K562 (cell line): Measurements from ENCODE around the gene TGFBR1. TPM values are rescaled to one million over a fixed set of nuclear protein-coding genes. Genes with fewer than 3 reads are reported as not detected.

Source experiments
- BCOR ChIP-seq: fragments of 450-650 bp; IDR thresholded peaks from 2 replicates; pipeline ENCODE4 v1.6.1; 2016
- MAFF ChIP-seq: IDR thresholded peaks from 2 replicates; pipeline ENCODE4 v1.6.1; 2012; ENCODE audit warnings: low read length, improper control_type of control experiment
- MCM3 ChIP-seq: fragments of 450-650 bp; IDR thresholded peaks from 2 replicates; pipeline ENCODE4 v1.6.1; 2016
- SRSF7 ChIP-seq: fragments of 200-400 bp; formaldehyde crosslinking; optimal IDR thresholded peaks from 2 replicates; pipeline ENCODE3; 2017; ENCODE audit warnings: mild to moderate bottlenecking, low read depth, low read length
- TARDBP ChIP-seq: fragments of 450-650 bp; IDR thresholded peaks from 2 replicates; pipeline ENCODE4 v1.6.1; 2016
- TEAD2 ChIP-seq: fragments of 450-650 bp; IDR thresholded peaks from 2 replicates; pipeline ENCODE4 v1.6.1; 2016; ENCODE audit warnings: missing genetic modification characterization, control low read depth, missing compliant biosample characterization
- TFAM ChIP-seq: fragments of 250-450 bp; sonication (Bioruptor Pico); conservative IDR thresholded peaks from 2 replicates; pipeline ENCODE4 v1.5.0; 2021; ENCODE audit warnings: mild to moderate bottlenecking, moderate library complexity
- ZNF121 ChIP-seq: sonication (generic); formaldehyde crosslinking; conservative IDR thresholded peaks from 2 replicates; pipeline ENCODE4 v1.8.0; 2022; ENCODE audit warnings: missing genetic modification reagents
- ZNF184 ChIP-seq: sonication (generic); formaldehyde crosslinking; IDR thresholded peaks from 2 replicates; pipeline ENCODE4 v1.5.0; 2020; ENCODE audit warnings: missing genetic modification reagents
- ZNF232 ChIP-seq: sonication (generic); formaldehyde crosslinking; IDR thresholded peaks from 2 replicates; pipeline ENCODE4 v1.8.0; 2022; ENCODE audit warnings: mild to moderate bottlenecking, missing genetic modification reagents
- ZNF324 ChIP-seq: fragments of 250-450 bp; sonication (Bioruptor Pico); IDR thresholded peaks from 2 replicates; pipeline ENCODE4 v1.4.0; 2020; ENCODE audit warnings: mild to moderate bottlenecking
- ZNF695 ChIP-seq: fragments of 450-650 bp; formaldehyde crosslinking; IDR thresholded peaks from 2 replicates; pipeline ENCODE4 v1.4.0; 2020; ENCODE audit warnings: mild to moderate bottlenecking, moderate library complexity
- ZNF707 ChIP-seq: fragments of 250-450 bp; sonication (Bioruptor Pico); conservative IDR thresholded peaks from 2 replicates; pipeline ENCODE4 v1.8.0; 2022; ENCODE audit warnings: inconsistent platforms, mild to moderate bottlenecking, moderate library complexity
- ZSCAN32 ChIP-seq: fragments of 450-650 bp; formaldehyde crosslinking; IDR thresholded peaks from 2 replicates; pipeline ENCODE4 v1.4.0; 2020; ENCODE audit warnings: mild to moderate bottlenecking, moderate library complexity
- polyA plus RNA-seq, 8 experiments: library from polyadenylated mRNA; depleted of rRNA in 4 of 8; stranded (reverse) in 5 of 8; unstranded in 3 of 8; fragments of >200 nt; fragmentation: Nextera tagmentation in 2 of 8; fragmentation: Illumina TruSeq in 1 of 8; extraction: Ambion mirVana in 2 of 8; extraction: Trizol in 1 of 8; gene quantifications; 2 replicates each; pipeline versions ENCODE4 v1.2.1 to v1.2.3, GENCODE V29; 2011 to 2014; ENCODE audit warnings: inconsistent platforms in 1 of 8, missing spikeins in 1 of 8
- total RNA-seq, 7 experiments: library from RNA; depleted of rRNA in 6 of 7; stranded (reverse); fragments of >200 nt in 6 of 7; fragmentation: Illumina TruSeq in 2 of 7; extraction: Trizol in 2 of 7; gene quantifications; 2 replicates each; pipeline versions ENCODE4 v1.2.1 to v1.2.3, GENCODE V29; 2011 to 2021; ENCODE audit warnings: low replicate concordance in 1 of 7
- TF ChIP-seq, protein P1 (sequence below): sonication (generic); formaldehyde crosslinking; IDR thresholded peaks from 2 replicates; pipeline ENCODE4 v1.8.0; 2022; ENCODE audit warnings: missing genetic modification reagents, mild to moderate bottlenecking, moderate library complexity, borderline replicate concordance
- TF ChIP-seq, protein P2 (sequence below), 2 experiments: fragments of 450-650 bp in 1 of 2; sonication (generic) in 1 of 2; formaldehyde crosslinking in 1 of 2; IDR thresholded peaks in 1 of 2; conservative IDR thresholded peaks in 1 of 2; 2 replicates each; pipeline versions ENCODE4 v1.6.1 to v1.8.1; 2016 to 2023; ENCODE audit warnings: mild to moderate bottlenecking in 2 of 2, moderate library complexity in 2 of 2, inconsistent platforms in 1 of 2, missing genetic modification reagents in 1 of 2
- TF ChIP-seq, protein P3 (sequence below): fragments of 250-450 bp; sonication (Bioruptor Pico); IDR thresholded peaks from 2 replicates; pipeline ENCODE4 v1.5.0; 2021
- TF ChIP-seq, protein P4 (sequence below): fragments of 250-450 bp; sonication (Bioruptor Pico); IDR thresholded peaks from 2 replicates; pipeline ENCODE4 v1.5.1; 2021; ENCODE audit warnings: mild to moderate bottlenecking
- TF ChIP-seq, protein P5 (sequence below): fragments of 450-650 bp; IDR thresholded peaks from 2 replicates; pipeline ENCODE4 v1.6.1; 2016; ENCODE audit warnings: mild to moderate bottlenecking
- TF ChIP-seq, protein P6 (sequence below): fragments of 450-650 bp; conservative IDR thresholded peaks from 2 replicates; pipeline ENCODE4 v1.6.1; 2016; ENCODE audit warnings: missing genetic modification characterization, low read depth, mild to moderate bottlenecking, missing compliant biosample characterization, moderate library complexity

The TGFBR1 gene
- total and polyA plus RNA-seq, 9 of the 15 experiments (the other 6 are each of a cell fraction or from before 2014, with no cell fraction given): 15.5 to 62.4 (median 42.7) TPM

DNA sequence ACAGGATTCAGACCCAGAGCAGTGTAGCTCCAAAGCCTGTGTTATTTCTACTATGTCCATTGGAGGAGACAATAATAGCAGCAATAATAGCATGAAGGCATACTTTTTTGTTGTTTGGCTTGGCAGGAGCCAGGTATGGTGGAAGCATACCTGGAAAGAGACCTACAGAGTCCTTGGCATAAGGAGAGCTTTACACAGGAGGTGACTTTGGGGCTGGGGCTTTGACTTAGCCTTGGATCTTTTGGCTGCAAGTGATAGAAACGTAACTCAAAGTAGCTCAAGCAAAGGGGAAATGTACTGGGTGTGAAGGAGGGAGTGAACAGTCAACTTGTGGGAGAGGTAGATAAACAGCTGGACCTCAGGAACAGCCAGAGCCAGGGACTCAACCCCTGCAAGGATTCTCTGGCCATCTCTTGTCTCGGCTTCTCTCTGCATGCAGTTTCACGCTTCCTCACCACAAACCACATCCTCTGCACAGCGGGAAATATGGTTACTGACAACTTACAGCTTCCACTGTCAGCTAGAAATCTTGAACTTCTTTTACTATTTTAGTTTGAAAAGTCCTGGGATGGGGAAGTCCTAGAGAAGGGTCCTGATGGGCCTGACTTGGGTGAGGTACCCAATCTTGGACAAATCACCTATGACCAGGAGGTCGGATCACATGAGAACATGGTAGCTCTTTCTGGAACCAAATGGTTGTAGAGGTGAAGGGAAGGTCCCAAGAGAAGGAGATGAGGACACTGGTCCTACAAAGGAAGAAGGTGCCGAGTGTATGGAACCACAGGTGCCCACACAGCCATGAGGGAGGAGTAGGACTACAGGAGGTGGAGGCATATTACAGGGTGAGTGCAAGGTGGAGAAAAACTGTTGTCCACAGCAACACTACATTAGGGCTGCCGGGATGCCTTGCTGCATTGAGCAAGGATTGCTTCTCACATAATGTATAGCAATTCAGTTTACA, 47.0 kb upstream of the TGFBR1 start (continued):
- TF ChIP-seq, protein P1, sequence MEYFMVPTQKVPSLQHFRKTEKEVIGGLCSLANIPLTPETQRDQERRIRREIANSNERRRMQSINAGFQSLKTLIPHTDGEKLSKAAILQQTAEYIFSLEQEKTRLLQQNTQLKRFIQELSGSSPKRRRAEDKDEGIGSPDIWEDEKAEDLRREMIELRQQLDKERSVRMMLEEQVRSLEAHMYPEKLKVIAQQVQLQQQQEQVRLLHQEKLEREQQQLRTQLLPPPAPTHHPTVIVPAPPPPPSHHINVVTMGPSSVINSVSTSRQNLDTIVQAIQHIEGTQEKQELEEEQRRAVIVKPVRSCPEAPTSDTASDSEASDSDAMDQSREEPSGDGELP: peak; percentile 96
- TF ChIP-seq, protein P2, sequence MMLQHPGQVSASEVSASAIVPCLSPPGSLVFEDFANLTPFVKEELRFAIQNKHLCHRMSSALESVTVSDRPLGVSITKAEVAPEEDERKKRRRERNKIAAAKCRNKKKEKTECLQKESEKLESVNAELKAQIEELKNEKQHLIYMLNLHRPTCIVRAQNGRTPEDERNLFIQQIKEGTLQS (IDR thresholded peaks at IDR 0.05): no peak; the same call in 1 of the 2 replicates
- TF ChIP-seq, protein P2 (CRISPR knock-in tag; conservative IDR thresholded peaks at IDR 0.05): no peak
- no peak for TF ChIP-seq MAFF
- no peak for TF ChIP-seq ZNF121 (CRISPR knock-in tag)
- no peak for TF ChIP-seq TARDBP
- TF ChIP-seq, protein P3, sequence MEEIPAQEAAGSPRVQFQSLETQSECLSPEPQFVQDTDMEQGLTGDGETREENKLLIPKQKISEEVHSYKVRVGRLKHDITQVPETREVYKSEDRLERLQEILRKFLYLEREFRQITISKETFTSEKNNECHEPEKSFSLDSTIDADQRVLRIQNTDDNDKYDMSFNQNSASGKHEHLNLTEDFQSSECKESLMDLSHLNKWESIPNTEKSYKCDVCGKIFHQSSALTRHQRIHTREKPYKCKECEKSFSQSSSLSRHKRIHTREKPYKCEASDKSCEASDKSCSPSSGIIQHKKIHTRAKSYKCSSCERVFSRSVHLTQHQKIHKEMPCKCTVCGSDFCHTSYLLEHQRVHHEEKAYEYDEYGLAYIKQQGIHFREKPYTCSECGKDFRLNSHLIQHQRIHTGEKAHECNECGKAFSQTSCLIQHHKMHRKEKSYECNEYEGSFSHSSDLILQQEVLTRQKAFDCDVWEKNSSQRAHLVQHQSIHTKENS (CRISPR knock-in tag): no peak
- no peak for TF ChIP-seq ZNF707 (CRISPR knock-in tag)
- no peak for TF ChIP-seq ZNF695 (CRISPR knock-in tag)
- no peak for TF ChIP-seq MCM3
- TF ChIP-seq ZNF232 (CRISPR knock-in tag): no peak
- TF ChIP-seq, protein P4, sequence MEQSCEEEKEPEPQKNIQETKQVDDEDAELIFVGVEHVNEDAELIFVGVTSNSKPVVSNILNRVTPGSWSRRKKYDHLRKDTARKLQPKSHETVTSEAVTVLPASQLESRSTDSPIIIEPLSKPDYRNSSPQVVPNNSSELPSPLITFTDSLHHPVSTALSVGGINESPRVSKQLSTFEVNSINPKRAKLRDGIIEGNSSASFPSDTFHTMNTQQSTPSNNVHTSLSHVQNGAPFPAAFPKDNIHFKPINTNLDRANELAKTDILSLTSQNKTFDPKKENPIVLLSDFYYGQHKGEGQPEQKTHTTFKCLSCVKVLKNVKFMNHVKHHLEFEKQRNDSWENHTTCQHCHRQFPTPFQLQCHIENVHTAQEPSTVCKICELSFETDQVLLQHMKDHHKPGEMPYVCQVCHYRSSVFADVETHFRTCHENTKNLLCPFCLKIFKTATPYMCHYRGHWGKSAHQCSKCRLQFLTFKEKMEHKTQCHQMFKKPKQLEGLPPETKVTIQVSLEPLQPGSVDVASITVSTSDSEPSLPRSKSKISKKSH (CRISPR knock-in tag): no peak
- no peak for TF ChIP-seq TEAD2 (tag)
- TF ChIP-seq ZNF324 (CRISPR knock-in tag): no peak
- TF ChIP-seq BCOR: 0 out of 2 replicates have a peak, but pooled peaks have one; percentile 47
- TF ChIP-seq TFAM (CRISPR knock-in tag): no peak
- no peak for TF ChIP-seq SRSF7
- TF ChIP-seq, protein P5, sequence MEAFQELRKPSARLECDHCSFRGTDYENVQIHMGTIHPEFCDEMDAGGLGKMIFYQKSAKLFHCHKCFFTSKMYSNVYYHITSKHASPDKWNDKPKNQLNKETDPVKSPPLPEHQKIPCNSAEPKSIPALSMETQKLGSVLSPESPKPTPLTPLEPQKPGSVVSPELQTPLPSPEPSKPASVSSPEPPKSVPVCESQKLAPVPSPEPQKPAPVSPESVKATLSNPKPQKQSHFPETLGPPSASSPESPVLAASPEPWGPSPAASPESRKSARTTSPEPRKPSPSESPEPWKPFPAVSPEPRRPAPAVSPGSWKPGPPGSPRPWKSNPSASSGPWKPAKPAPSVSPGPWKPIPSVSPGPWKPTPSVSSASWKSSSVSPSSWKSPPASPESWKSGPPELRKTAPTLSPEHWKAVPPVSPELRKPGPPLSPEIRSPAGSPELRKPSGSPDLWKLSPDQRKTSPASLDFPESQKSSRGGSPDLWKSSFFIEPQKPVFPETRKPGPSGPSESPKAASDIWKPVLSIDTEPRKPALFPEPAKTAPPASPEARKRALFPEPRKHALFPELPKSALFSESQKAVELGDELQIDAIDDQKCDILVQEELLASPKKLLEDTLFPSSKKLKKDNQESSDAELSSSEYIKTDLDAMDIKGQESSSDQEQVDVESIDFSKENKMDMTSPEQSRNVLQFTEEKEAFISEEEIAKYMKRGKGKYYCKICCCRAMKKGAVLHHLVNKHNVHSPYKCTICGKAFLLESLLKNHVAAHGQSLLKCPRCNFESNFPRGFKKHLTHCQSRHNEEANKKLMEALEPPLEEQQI: no peak
- TF ChIP-seq, protein P6, sequence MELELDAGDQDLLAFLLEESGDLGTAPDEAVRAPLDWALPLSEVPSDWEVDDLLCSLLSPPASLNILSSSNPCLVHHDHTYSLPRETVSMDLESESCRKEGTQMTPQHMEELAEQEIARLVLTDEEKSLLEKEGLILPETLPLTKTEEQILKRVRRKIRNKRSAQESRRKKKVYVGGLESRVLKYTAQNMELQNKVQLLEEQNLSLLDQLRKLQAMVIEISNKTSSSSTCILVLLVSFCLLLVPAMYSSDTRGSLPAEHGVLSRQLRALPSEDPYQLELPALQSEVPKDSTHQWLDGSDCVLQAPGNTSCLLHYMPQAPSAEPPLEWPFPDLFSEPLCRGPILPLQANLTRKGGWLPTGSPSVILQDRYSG (tag): no peak
- no peak for TF ChIP-seq ZSCAN32 (CRISPR knock-in tag)
- no peak for TF ChIP-seq ZNF184 (CRISPR knock-in tag)
